Ishikawa (cell line): ENCODE data around the gene CYSTM1.

Experiments
- CEBPB ChIP-seq: IDR thresholded peaks from 2 replicates; pipeline ENCODE4 v1.6.1; 2012
- CREB1 ChIP-seq: IDR thresholded peaks from 2 replicates; pipeline ENCODE4 v1.6.1; 2012; ENCODE audit warnings: low read depth
- EGR1 ChIP-seq: IDR thresholded peaks from 2 replicates; pipeline ENCODE4 v1.6.1; 2012
- EP300 ChIP-seq: IDR thresholded peaks from 2 replicates; pipeline ENCODE4 v1.6.1; 2012; ENCODE audit warnings: borderline replicate concordance
- FOXM1 ChIP-seq: IDR thresholded peaks from 2 replicates; pipeline ENCODE4 v1.6.1; 2012; ENCODE audit warnings: low read depth, borderline replicate concordance
- NFIC ChIP-seq: IDR thresholded peaks from 2 replicates; pipeline ENCODE4 v1.6.1; 2012
- RAD21 ChIP-seq: IDR thresholded peaks from 2 replicates; pipeline ENCODE4 v1.6.1; 2012; ENCODE audit warnings: low read depth
- TAF1 ChIP-seq: IDR thresholded peaks from 2 replicates; pipeline ENCODE4 v1.6.1; 2012; ENCODE audit warnings: low read depth, mild to moderate bottlenecking
- TCF12 ChIP-seq: IDR thresholded peaks from 2 replicates; pipeline ENCODE4 v1.6.1; 2012; ENCODE audit warnings: low read depth
- TEAD4 ChIP-seq: IDR thresholded peaks from 2 replicates; pipeline ENCODE4 v1.6.1; 2012
- USF1 ChIP-seq: IDR thresholded peaks from 2 replicates; pipeline ENCODE4 v1.6.1; 2012
- YY1 ChIP-seq: IDR thresholded peaks from 2 replicates; pipeline ENCODE4 v1.6.1; 2012; ENCODE audit warnings: low read depth
- ZBTB7A ChIP-seq: IDR thresholded peaks from 2 replicates; pipeline ENCODE4 v1.6.1; 2012; ENCODE audit warnings: low read depth
- TF ChIP-seq, protein P1 (sequence below): IDR thresholded peaks from 2 replicates; pipeline ENCODE4 v1.6.1; 2012
- TF ChIP-seq, protein P2 (sequence below): IDR thresholded peaks from 2 replicates; pipeline ENCODE4 v1.6.1; 2012; ENCODE audit warnings: low read depth, mild to moderate bottlenecking

Gene CYSTM1

GRCh38 chr5:140243706-140244250, 68.8 kb downstream of the CYSTM1 start:
- no peak for TF ChIP-seq CREB1
- TF ChIP-seq, protein P1, sequence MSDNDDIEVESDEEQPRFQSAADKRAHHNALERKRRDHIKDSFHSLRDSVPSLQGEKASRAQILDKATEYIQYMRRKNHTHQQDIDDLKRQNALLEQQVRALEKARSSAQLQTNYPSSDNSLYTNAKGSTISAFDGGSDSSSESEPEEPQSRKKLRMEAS = no peak
- TF ChIP-seq FOXM1 = no peak
- no peak for TF ChIP-seq EP300
- no peak for TF ChIP-seq RAD21
- TF ChIP-seq, protein P2, sequence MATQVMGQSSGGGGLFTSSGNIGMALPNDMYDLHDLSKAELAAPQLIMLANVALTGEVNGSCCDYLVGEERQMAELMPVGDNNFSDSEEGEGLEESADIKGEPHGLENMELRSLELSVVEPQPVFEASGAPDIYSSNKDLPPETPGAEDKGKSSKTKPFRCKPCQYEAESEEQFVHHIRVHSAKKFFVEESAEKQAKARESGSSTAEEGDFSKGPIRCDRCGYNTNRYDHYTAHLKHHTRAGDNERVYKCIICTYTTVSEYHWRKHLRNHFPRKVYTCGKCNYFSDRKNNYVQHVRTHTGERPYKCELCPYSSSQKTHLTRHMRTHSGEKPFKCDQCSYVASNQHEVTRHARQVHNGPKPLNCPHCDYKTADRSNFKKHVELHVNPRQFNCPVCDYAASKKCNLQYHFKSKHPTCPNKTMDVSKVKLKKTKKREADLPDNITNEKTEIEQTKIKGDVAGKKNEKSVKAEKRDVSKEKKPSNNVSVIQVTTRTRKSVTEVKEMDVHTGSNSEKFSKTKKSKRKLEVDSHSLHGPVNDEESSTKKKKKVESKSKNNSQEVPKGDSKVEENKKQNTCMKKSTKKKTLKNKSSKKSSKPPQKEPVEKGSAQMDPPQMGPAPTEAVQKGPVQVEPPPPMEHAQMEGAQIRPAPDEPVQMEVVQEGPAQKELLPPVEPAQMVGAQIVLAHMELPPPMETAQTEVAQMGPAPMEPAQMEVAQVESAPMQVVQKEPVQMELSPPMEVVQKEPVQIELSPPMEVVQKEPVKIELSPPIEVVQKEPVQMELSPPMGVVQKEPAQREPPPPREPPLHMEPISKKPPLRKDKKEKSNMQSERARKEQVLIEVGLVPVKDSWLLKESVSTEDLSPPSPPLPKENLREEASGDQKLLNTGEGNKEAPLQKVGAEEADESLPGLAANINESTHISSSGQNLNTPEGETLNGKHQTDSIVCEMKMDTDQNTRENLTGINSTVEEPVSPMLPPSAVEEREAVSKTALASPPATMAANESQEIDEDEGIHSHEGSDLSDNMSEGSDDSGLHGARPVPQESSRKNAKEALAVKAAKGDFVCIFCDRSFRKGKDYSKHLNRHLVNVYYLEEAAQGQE = no peak

- TF ChIP-seq RAD21 (peak; percentile 96), FOXM1 (no peak), YY1 (0 out of 2 replicates have a peak, but pooled peaks have one; percentile 18)
These were observed 69.6 kb downstream of the CYSTM1 start for GRCh38 chr5:140244525-140245025.

DNA sequence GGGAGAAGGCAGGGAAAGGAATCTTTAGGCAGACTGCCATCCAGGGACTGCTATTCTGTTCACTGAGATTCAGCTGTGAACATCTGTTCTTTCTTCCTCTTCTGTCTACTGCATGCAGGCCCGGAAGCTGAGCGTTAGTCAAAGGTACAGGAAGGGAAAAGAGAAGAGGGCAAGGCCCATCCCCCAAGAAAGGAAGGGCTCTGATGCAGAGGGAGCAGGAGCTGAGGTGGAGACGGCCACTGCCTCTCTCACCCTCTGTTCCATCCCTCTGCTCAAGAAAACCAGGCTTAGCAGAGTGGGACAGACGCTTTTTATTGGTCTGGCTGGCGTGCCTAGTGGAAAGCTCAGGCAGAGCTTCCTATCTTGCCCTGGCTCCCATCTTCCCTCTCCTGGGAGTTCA, 70.4 kb downstream of the CYSTM1 start:
- TF ChIP-seq, protein P2 = no peak
- TF ChIP-seq TCF12 (no peak), YY1 (no peak), CEBPB (no peak), FOXM1 (no peak), EGR1 (no peak), ZBTB7A (no peak), TAF1 (no peak), CREB1 (no peak)
- TF ChIP-seq, protein P1 = no peak

DNA sequence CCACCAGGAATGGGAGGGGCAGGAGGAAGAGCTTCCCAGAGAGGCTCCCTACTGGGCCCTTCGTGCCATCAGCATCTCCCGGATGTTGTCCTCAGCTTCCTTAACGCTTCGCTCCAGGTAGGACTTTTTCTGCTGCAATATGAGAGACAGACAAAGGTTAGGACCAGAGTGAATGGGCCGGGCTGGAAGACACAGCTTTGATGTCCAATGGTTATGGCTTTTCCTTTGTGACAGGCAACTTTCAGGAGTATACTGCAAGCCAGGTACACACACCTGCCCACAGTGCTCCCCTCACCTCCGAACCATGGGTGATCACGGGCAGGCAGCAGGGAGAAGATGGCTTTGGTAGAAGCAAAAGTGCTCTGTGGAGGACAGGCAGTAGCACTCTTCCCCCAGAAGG, 70.9 kb downstream of the CYSTM1 start:
- TF ChIP-seq ZBTB7A (no peak), RAD21 (no peak), FOXM1 (no peak), NFIC (no peak), CEBPB (no peak), TCF12 (no peak), TAF1 (no peak), YY1 (no peak), CREB1 (no peak), USF1 (no peak), EP300 (no peak)
- TF ChIP-seq, protein P2 = no peak
- TF ChIP-seq, protein P1 = no peak

DNA sequence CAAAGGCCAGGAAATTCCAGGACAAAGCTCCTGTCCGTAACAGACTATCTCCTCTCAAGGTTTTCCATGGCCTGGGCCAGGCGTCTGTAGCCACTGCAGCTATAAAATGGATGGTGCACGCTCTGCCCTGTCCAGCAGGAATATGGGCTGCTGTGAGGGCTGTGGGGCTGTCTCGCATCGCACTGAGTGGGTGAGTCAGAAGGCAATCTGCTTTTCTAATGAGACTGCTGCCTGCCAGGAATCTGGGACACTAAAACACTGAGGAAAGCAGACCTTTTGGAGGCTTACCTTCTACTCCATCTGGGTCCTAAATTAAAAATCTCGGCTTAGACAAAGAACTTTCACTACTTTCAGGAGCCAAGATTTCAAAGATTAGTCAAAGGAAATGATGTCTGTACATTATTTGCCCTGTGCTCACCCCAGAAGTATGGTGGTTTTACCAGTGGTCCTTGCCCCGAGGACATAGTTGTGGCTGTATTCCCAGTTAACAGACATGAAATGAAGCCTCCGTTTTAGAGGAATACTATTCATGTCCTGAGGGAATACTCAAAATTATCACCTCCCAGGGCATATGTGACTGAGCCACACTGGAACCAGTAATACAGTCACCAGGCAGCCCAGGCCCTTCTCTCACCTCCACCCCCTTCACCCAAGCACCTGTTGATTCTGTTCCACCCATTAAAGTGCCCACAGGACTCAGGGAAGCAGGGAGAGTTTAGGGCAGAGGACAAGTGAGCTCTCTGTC, 71.6 kb downstream of the CYSTM1 start:
- no peak for TF ChIP-seq RAD21
- no peak for TF ChIP-seq EGR1
- TF ChIP-seq CEBPB = no peak
- TF ChIP-seq TCF12 = no peak
- TF ChIP-seq TAF1 = no peak
- TF ChIP-seq ZBTB7A = no peak
- TF ChIP-seq EP300 = no peak
- TF ChIP-seq TEAD4 = no peak
- TF ChIP-seq, protein P2 = no peak
- no peak for TF ChIP-seq FOXM1
- no peak for TF ChIP-seq NFIC
- no peak for TF ChIP-seq USF1
